Esophagus mucosa (tissue), 1 donor: ENCODE data around the gene CDK4. TPM values are rescaled to one million over a fixed set of nuclear protein-coding genes. Genes with fewer than 3 reads are reported as not detected.
"Not testable (repeated sequence)": the region's sequence is repeated elsewhere in the genome, so short reads cannot be mapped to it uniquely, and the experiment has no call there.

ENCODE experiments used
- ATAC-seq: fragments of 200-7000 bp; cut with Tn5 transposase; one replicate; pipeline ENCODE4 v1.9.1; 2020
- total RNA-seq: library from RNA; stranded (reverse); gene quantifications from one replicate; pipeline ENCODE4 v1.2.4, GENCODE V29; 2023
- donor health status: DM: yes; HTN: yes; CAD: no.

Gene CDK4
- 62.3 TPM for total RNA-seq

GRCh38 chr12:57751788-57752667 lies at the start of gene CDK4:
Gene CDK4 (minus strand): TSS chr12:57752310. CDS start chr12:57751717, 593 bp downstream.
- peak; percentile 87 for ATAC-seq

GRCh38 chr12:57800965-57801364 lies 48.9 kb upstream of the CDK4 start:
- no peak for ATAC-seq

DNA sequence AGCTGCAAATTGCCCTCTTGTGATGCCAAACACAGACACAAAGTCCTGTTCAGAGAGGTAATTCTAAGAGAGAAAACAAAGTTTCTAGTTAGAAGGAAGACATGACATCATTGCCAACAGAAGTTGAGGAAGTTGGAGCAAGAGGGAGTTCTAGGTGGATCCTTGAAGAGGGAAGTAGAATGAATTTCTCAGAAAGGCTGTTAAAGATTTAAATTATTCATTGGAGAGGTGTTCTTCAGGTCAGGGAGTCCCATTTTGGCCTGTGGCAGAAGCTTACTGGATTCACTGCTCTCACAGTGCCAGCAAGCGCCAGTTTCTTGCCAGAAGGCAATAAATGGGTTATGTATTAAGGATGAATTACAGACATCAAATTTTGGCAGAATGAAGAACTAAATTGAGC lies 45.8 kb upstream of the CDK4 start:
- ATAC-seq: no peak

DNA sequence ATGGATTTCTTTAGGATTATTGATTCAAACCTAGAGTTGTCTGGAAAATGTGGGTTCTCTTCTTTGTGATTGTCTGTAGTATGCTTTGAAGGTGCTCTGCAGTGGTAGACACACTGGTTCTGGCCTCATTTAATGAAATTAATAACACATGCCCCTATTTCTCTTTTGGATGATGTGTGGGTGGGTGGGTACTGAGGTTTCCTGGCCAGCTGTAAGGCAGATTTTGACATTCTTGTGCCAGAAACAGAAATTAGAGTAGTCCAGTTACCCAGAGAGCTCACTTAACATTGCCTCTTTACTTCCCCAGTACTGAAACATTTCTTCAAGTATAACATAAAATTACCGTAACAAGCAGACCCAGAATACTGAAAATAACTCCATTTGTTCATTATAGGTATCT lies 44.9 kb upstream of the CDK4 start:
- ATAC-seq: no peak

DNA sequence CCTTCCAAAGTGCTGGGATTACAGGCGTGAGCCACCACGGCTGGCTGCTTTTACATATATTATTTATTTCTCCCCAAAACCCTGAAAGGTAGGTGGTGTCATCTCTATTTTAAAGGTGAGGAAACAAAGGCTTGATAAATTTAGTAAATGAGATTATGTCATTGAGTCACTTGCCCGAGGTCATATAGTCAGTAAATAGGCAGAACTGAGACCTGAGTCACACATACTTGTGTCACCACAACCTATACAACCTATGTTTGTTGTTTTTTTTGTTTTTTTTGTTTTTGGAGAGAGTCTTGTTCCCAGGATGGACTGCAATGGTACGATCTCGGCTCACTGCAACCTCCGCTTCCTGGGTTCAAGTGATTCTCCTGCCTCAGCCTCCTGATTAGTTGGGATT lies 43.2 kb upstream of the CDK4 start:
- peak; percentile 87 for ATAC-seq

GRCh38 chr12:57793920-57794319 lies 41.8 kb upstream of the CDK4 start:
- ATAC-seq: peak; percentile 78

DNA sequence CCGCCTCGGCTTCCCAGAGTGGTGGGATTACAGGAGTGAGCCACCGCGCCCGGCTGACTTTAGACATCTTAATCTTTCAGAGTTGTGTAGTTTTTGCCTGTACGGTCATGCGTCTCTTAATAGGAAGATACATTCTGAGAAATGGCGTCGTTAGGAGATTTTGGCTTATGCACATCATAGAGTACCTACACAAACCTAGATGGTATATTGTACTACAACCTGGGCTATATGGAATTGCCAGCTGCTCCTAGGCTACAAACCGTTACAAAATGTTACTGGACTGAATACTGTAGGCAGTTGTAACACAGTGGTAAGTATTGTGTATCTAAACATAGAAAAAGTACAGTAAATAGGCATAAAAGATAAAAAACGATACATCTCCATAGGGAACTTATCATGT lies 31.8 kb upstream of the CDK4 start:
- no peak for ATAC-seq

DNA sequence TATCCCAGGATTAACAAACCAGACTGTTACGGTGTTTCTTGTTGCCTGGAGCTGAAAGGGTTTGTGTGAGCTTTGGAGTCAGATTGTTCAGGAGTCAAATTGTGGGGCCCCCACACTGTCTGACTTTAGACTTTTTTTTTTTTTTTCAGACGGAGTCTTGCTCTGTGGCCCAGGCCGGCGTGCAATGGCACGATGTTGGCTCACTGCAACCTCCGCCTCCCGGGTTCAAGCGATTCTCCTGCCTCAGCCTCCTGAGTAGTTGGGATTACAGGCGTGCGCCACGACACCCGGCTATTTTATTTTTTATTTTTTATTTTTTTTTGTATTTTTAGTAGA lies 31.3 kb upstream of the CDK4 start:
- no peak for ATAC-seq

- peak; percentile 96 for ATAC-seq
Observed at GRCh38 chr12:57782608-57783465, 30.7 kb upstream of the CDK4 start, which contains the start of gene TSFM. Gene TSFM (plus strand): TSS chr12:57782787. CDS start chr12:57782802, 15 bp downstream.

DNA sequence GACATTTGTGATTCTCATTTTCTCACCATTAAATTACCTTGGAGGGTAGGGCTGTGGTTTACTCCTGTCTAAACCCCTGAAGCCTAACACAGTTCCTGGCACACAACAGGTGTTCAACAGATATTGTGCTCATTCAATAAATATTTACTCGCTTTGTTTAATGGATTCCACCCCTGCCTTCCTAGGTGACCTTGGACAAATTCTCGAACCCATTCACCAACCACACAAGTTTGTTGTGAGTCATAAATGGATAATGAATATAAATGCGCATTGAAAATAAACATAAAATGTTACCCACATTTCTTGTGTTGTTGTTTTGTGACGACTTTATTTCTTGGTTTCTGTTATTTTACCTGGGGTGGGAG lies 30.1 kb upstream of the CDK4 start:
- ATAC-seq: no peak

- no peak for ATAC-seq
Observed at GRCh38 chr12:57781801-57782200, 29.7 kb upstream of the CDK4 start.

- no peak for ATAC-seq
Observed at GRCh38 chr12:57781244-57781643, 29.1 kb upstream of the CDK4 start.

DNA sequence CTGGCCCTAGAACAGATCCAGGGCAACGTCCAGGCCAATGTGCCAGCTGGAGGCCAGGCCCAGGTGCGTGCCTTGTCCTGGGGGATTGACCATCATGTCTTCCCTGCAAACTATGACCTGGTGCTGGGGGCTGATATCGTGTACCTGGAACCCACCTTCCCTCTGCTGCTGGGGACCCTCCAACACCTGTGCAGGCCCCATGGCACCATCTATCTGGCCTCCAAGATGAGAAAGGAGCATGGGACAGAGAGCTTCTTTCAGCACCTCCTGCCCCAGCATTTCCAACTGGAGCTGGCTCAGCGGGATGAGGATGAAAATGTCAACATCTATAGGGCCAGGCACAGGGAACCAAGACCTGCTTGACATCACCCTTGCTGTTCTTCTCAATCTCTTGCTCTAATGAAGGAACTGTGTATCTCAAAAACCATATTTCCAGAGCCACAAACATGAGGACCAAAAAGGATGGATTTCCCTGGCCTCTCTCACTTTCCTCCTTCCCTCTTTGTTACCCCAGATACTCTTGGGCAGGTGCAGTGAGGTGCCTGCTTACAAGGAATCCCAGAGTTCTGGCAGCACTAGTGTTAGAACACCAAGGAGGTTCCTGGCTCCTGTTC lies 28.3 kb upstream of the CDK4 start:
- no peak for ATAC-seq

DNA sequence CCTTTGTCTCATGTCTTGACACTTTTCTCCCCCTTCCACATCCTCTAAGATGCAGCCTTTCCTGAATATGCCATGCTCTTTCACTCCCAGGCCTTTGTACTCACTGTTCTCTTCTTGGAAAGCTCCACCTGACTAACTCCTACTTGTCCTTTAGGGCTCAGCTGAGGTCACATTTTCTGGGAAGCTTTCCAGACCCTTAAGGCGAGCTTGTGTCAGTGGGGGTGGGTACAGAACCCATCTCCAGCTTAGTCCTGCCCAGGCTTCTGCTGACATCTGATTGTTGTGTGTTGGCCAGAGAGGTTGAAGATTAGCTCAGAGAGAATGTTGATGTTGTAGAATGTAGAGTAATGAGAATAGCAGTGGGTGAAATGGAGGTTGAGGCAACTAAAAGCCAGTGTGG lies 27.6 kb upstream of the CDK4 start:
- no peak for ATAC-seq

- no peak for ATAC-seq
Observed at GRCh38 chr12:57777911-57778310, 25.8 kb upstream of the CDK4 start.

DNA sequence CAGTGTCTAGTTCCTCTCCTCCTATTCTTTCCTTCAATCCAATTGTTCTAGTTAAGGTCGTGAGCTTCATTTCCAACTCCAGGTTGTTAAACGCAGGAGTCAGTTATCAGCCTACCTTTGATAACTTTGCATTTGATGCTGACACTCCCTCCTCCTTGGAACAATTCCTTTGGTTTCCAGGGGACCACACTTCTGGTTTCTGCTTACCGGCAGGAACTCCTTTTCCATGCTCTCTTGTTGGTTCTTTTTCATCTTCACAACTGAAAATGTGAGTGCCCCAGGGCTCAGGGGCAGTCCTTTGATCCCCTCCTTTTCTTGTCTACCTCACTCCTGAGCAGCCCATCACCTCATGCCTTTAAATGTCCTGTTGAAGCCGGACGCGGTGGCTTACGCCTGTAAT lies 25.3 kb upstream of the CDK4 start:
- ATAC-seq: no peak

DNA sequence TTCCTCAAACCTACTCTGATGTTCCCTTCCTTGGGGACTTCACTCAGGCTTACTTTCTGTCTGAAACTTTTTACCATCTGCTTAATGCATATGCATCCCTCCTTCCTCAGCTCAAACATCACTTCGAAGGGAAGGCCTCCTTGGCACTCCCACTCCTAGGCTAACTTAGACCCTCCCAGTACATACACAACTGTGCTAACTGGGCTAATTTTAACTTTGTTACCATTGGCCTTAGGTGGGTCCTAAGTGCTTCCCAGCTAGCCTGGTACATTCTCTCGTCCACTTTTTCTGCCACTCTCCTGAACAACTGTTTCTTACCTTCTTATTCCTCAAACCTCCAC lies 24.1 kb upstream of the CDK4 start:
- no peak for ATAC-seq

DNA sequence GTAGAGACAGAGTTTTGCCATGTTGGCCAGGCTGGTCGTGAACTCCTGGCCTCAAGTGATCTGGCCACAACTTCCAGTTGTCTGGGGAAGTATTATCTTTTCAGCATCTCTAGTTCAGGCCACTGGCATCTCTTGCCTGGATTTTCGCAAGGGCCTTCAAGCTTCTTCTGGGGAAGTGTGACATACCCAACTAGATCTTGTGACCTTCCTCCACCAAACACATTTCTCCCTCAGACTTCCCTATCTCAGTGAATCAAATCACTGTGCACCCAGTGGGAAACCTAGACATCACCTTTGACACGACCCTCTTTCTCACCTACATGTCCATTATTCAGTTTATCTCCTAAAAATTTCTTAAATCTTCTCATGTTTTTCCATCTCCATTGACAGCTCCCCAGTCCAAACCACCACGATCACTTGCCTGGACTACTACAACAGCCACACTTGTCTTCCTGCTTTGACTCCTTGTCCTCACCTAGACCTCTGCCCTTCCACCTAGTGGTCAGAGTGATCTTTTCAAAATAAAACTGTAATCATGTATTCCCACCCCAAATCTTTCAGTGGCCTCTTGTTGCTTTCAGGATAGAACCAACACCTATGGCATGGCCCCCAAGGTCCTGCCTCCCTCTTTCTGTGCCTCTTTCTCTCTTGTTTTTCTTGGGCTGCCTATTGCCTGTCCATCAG lies 23.6 kb upstream of the CDK4 start:
- no peak for ATAC-seq

GRCh38 chr12:57775044-57775443 lies 22.9 kb upstream of the CDK4 start:
- no peak for ATAC-seq

- not testable (repeated sequence) for ATAC-seq
Observed at GRCh38 chr12:57774634-57775033, 22.5 kb upstream of the CDK4 start.

GRCh38 chr12:57772429-57773322 lies 20.6 kb upstream of the CDK4 start, which contains the start of gene EEF1AKMT3:
Gene EEF1AKMT3 (plus strand): TSS chr12:57772614. CDS start chr12:57772725, 111 bp downstream.
- peak; percentile 54 for ATAC-seq
